ENCODE results near the gene ETHE1. TPM values are rescaled to one million over a fixed set of nuclear protein-coding genes. Genes with fewer than 3 reads are reported as not detected.
A peak's percentile ranks its signal among the peaks of the same experiment; 100 is the strongest.

ETHE1 gene
- total and polyA plus RNA-seq, 3 experiments from 2014 or later: 34.4 to 77.0 (median 42.3) TPM

DNA sequence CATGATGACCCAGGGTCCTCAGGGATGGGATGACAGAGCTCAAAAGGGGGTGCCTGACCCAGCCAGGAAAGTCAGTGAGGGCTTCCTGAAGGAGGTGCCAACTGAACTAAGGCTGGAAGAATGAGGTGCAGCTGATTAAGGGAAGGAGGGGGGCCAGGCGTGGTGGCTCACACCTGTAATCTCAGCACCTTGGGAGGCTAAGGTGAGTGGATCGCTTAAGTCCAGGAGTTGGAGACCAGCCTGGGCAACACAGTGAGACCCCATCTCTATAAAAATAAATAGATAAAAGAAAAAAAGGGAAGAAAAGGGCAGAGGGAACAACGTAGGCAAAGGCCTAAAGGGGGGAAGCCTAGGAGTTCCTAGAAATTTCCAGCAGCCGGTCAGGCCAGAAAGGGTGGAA lies 52.5 kb downstream of the ETHE1 start:
- peak overlapping the region in 7 of 8 donors; percentile 47 to 99 (median 96) for H3K27ac Mint-ChIP-seq
- peak overlapping the region in 5 of 7 donors; percentile 5 to 87 (median 80) for H3K4me3 Mint-ChIP-seq
- H3K27me3 ChIP-seq (ENCODE audit: insufficient read depth, low read length, poor library complexity, severe bottlenecking): no peaks in the 10 kb centered on the region
- H3K9me3 Mint-ChIP-seq: no peaks in the 10 kb centered on the region
- no peaks in the 10 kb centered on the region for H3K9me3 ChIP-seq (ENCODE audit: low read length)
- no peak for DNase-seq
- H3K4me1 ChIP-seq (ENCODE audit: insufficient read depth, low read length): peaks cover 37% of the 10 kb centered on the region
- ChIA-PET CTCF (no interaction called here), POLR2A (interaction anchor here (3.7 kb wide), 1 partner anchor 11 kb away, joined by 14 read pairs; no protein-coding TSS in a partner anchor)
- H3K27ac ChIP-seq (ENCODE audit: low read depth, low read length): peak overlapping the region; percentile 69
- H3K36me3 Mint-ChIP-seq: peaks cover 0 to 13% (median 9%) of the 10 kb centered on the region in 3 donors
- H3K4me3 ChIP-seq (ENCODE audit: low read length): no peak overlapping the region
- H3K36me3 ChIP-seq (ENCODE audit: insufficient read depth, low read length): no peaks in the 10 kb centered on the region
- H3K4me1 Mint-ChIP-seq: peaks cover 12 to 26% (median 17%) of the 10 kb centered on the region in 3 donors
- H3K27me3 Mint-ChIP-seq: peaks cover 0 to 1% of the 10 kb centered on the region in 2 donors

DNA sequence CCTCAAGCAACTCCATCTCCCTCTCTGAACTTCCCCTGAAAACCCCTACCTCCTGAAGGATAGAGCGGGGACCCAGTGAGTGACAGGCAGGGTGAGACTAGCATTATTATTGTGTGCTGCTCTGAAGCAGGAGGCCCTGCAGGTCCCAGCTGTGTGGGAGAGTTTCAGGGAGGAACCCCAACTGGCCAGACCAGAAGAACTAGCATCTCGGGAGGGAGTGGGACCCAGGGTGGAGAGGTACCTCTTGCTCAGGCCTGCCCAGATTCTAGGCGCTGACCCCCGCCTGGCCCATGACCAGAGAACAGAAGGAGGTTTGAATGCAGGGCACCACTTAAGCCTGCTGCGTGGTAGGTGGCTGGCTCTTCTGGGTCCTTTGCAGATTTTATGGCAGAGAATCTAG lies 55.9 kb downstream of the ETHE1 start:
- Histone ChIP-seq H3K27ac (ENCODE audit: low read depth, low read length) (no peak overlapping the region), H3K4me3 (ENCODE audit: low read length) (no peak overlapping the region), H3K9me3 (ENCODE audit: low read length) (no peaks in the 10 kb centered on the region), H3K27me3 (ENCODE audit: insufficient read depth, low read length, poor library complexity, severe bottlenecking) (no peaks in the 10 kb centered on the region), H3K4me1 (ENCODE audit: insufficient read depth, low read length) (peaks cover 62% of the 10 kb centered on the region), H3K36me3 (ENCODE audit: insufficient read depth, low read length) (no peaks in the 10 kb centered on the region)
- H3K27ac Mint-ChIP-seq: peak overlapping the region in 4 of 8 donors; percentile 48 to 91 (median 56)
- no peak overlapping the region for H3K4me3 Mint-ChIP-seq
- no peak for DNase-seq
- peaks cover 0 to 1% of the 10 kb centered on the region in 2 donors for H3K27me3 Mint-ChIP-seq
- H3K4me1 Mint-ChIP-seq: peaks cover 37 to 48% (median 37%) of the 10 kb centered on the region in 3 donors
- no peaks in the 10 kb centered on the region for H3K9me3 Mint-ChIP-seq
- peaks cover 0 to 2% (median 0%) of the 10 kb centered on the region in 3 donors for H3K36me3 Mint-ChIP-seq
- ChIA-PET CTCF (no interaction called here), POLR2A (interaction anchor here (0.6 kb wide), 1 partner anchor 44 kb away, joined by 3 read pairs; no protein-coding TSS in a partner anchor)

DNA sequence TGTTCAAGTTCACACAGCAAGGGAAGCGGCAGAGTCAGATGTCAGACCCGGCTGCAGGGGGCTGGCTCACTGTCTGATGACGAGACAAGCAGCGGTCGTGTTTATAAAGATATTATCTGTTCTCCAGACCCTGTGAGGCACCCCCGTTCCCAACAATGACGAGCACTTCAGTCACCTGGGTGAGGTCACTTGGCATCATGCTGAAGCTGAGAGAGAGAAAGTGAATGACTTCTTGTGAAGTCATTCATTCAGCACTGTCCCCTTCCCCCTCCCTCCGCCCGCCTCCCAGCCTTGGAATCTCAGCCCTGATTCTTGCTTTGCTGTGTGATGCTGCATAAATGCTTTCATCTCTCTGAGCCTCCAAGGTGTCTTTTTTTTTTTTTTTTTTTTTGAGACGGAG lies 56.7 kb downstream of the ETHE1 start:
- Histone ChIP-seq H3K27ac (ENCODE audit: low read depth, low read length) (no peak overlapping the region), H3K9me3 (ENCODE audit: low read length) (no peaks in the 10 kb centered on the region), H3K4me3 (ENCODE audit: low read length) (no peak overlapping the region), H3K27me3 (ENCODE audit: insufficient read depth, low read length, poor library complexity, severe bottlenecking) (no peaks in the 10 kb centered on the region), H3K4me1 (ENCODE audit: insufficient read depth, low read length) (peaks cover 54% of the 10 kb centered on the region), H3K36me3 (ENCODE audit: insufficient read depth, low read length) (no peaks in the 10 kb centered on the region)
- ChIA-PET POLR2A (interaction anchor here (0.6 kb wide), 1 partner anchor 43 kb away, joined by 3 read pairs; no protein-coding TSS in a partner anchor), CTCF (interaction anchor here (1.3 kb wide), 1 partner anchor 50 kb away, joined by 4 read pairs; no protein-coding TSS in a partner anchor)
- H3K36me3 Mint-ChIP-seq: no peaks in the 10 kb centered on the region
- H3K4me3 Mint-ChIP-seq: no peak overlapping the region
- H3K27me3 Mint-ChIP-seq: peaks cover 0 to 1% of the 10 kb centered on the region in 2 donors
- no peaks in the 10 kb centered on the region for H3K9me3 Mint-ChIP-seq
- H3K27ac Mint-ChIP-seq: peak overlapping the region in 7 of 8 donors; percentile 41 to 97 (median 55)
- DNase-seq: peak in 2 of 5 donors; percentile 34 to 91
- H3K4me1 Mint-ChIP-seq: peaks cover 32 to 45% (median 35%) of the 10 kb centered on the region in 3 donors

DNA sequence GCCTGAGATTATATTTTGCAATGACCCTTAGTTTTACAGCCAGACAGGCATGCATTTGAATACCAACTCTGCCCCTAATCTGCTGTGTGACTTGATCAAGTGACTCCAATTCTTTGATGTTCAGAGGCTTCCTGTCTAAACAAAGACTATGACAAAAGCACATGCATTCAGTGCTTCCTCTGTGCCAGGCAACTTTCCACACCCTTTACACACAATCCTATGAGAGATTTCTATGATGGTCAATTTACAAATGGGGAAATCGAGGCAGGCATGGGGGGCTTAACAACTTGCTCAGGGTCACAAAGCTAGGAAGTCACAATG lies 57.9 kb downstream of the ETHE1 start:
- Histone ChIP-seq H3K4me1 (ENCODE audit: insufficient read depth, low read length) (peaks cover 51% of the 10 kb centered on the region), H3K27me3 (ENCODE audit: insufficient read depth, low read length, poor library complexity, severe bottlenecking) (no peaks in the 10 kb centered on the region), H3K27ac (ENCODE audit: low read depth, low read length) (no peak overlapping the region), H3K4me3 (ENCODE audit: low read length) (no peak overlapping the region), H3K9me3 (ENCODE audit: low read length) (no peaks in the 10 kb centered on the region), H3K36me3 (ENCODE audit: insufficient read depth, low read length) (no peaks in the 10 kb centered on the region)
- peaks cover 32 to 43% (median 36%) of the 10 kb centered on the region in 3 donors for H3K4me1 Mint-ChIP-seq
- DNase-seq: peak in 2 of 5 donors; percentile 48 to 78
- no peaks in the 10 kb centered on the region for H3K9me3 Mint-ChIP-seq
- CTCF ChIA-PET: interaction anchor here (1.3 kb wide), 1 partner anchor 51 kb away, joined by 4 read pairs; no protein-coding TSS in a partner anchor
- peak overlapping the region in 3 of 7 donors; percentile 6 to 16 (median 8) for H3K4me3 Mint-ChIP-seq
- H3K27ac Mint-ChIP-seq: peak overlapping the region; percentile 80 to 97 (median 92)
- H3K27me3 Mint-ChIP-seq: peaks cover 0 to 1% of the 10 kb centered on the region in 2 donors
- POLR2A ChIA-PET: interaction anchor here (0.5 kb wide), 1 partner anchor 15 kb away, joined by 3 read pairs; no protein-coding TSS in a partner anchor
- H3K36me3 Mint-ChIP-seq: no peaks in the 10 kb centered on the region

DNA sequence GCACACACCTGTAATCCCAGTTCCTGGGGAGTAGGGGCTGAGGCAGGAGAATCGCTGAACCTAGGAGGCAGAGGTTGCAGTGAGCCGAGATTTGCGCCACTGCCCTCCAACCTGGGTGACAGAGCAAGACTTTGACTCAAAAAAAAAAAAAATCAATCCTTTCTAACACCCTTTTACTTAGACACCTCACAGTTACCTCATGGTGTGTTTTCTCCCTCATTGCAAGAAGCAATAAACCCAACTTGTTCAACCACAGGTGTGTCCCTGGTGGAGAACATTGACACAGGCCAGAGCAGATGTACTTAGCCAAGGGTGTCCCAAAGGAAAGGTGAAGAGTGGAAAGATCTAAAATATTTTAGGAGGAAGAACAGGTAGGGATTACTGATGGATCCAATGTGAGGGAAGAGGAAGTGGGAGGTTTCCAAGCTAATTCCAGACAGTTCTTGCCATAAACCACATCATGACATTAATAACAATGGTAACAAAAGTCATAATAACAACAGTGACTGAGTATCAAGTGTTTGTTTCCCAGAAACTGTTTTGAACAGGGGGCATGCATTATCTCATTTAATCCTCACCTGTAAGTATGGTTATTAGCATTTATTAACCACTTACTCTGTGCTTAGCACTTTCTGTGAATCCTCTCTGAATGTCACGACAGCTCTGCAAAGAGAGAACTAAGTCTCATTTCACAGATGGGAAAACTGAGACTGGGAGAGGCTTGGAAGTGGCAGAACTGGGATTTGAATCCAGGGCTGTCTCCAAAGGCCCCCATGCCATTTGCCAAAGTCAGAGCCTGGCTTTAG lies 58.4 kb downstream of the ETHE1 start:
- Mint-ChIP-seq H3K9me3 (no peaks in the 10 kb centered on the region), H3K4me1 (peaks cover 35 to 47% (median 36%) of the 10 kb centered on the region in 3 donors), H3K36me3 (peaks cover 0 to 2% (median 0%) of the 10 kb centered on the region in 3 donors), H3K4me3 (peak overlapping the region in 5 of 7 donors; percentile 2 to 76 (median 8)), H3K27me3 (peaks cover 0 to under 1% of the 10 kb centered on the region in 2 donors), H3K27ac (peak overlapping the region; percentile 80 to 97 (median 92))
- ChIA-PET POLR2A (interaction anchor here (0.5 kb wide), 1 partner anchor 15 kb away, joined by 3 read pairs; no protein-coding TSS in a partner anchor), CTCF (interaction anchor here (1.2 kb wide), 1 partner anchor 22 kb away, joined by 3 read pairs; no protein-coding TSS in a partner anchor)
- H3K27me3 ChIP-seq (ENCODE audit: insufficient read depth, low read length, poor library complexity, severe bottlenecking): no peaks in the 10 kb centered on the region
- H3K36me3 ChIP-seq (ENCODE audit: insufficient read depth, low read length): no peaks in the 10 kb centered on the region
- peaks cover 51% of the 10 kb centered on the region for H3K4me1 ChIP-seq (ENCODE audit: insufficient read depth, low read length)
- peak in 2 of 5 donors; percentile 10 to 53 for DNase-seq
- no peaks in the 10 kb centered on the region for H3K9me3 ChIP-seq (ENCODE audit: low read length)
- H3K27ac ChIP-seq (ENCODE audit: low read depth, low read length): peak overlapping the region; percentile 5
- no peak overlapping the region for H3K4me3 ChIP-seq (ENCODE audit: low read length)

DNA sequence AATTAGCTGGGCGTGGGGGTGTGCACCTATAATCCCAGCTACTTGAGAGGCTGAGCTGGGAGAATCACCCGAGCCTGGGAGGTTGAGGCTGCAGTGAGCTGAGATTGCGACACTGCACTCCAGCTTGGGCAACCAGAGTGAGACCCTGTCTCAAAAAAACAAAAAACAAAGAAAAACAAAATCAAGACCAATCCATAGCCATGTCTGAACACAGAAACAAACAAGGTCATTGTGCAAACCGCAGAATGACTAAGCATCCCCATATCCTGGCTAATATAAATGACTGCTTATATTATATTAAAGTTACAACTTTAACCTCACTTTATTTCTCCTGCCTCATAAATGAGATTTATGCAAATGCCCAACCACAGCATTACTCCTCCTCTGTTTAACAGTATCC lies 59.3 kb downstream of the ETHE1 start:
- H3K27me3 ChIP-seq (ENCODE audit: insufficient read depth, low read length, poor library complexity, severe bottlenecking): no peaks in the 10 kb centered on the region
- POLR2A ChIA-PET: no interaction called here
- peaks cover 33 to 56% (median 42%) of the 10 kb centered on the region in 3 donors for H3K4me1 Mint-ChIP-seq
- H3K27me3 Mint-ChIP-seq: no peaks in the 10 kb centered on the region
- DNase-seq: no peak
- H3K27ac Mint-ChIP-seq: peak overlapping the region; percentile 45 to 97 (median 87)
- CTCF ChIA-PET: interaction anchor here (1.2 kb wide), 1 partner anchor 21 kb away, joined by 3 read pairs; no protein-coding TSS in a partner anchor
- H3K4me3 Mint-ChIP-seq: peak overlapping the region in 1 of 7 donors; percentile 2
- no peaks in the 10 kb centered on the region for H3K9me3 ChIP-seq (ENCODE audit: low read length)
- no peak overlapping the region for H3K4me3 ChIP-seq (ENCODE audit: low read length)
- H3K9me3 Mint-ChIP-seq: no peaks in the 10 kb centered on the region
- no peak overlapping the region for H3K27ac ChIP-seq (ENCODE audit: low read depth, low read length)
- no peaks in the 10 kb centered on the region for H3K36me3 ChIP-seq (ENCODE audit: insufficient read depth, low read length)
- H3K36me3 Mint-ChIP-seq: peaks cover 0 to 3% (median 0%) of the 10 kb centered on the region in 3 donors
- peaks cover 54% of the 10 kb centered on the region for H3K4me1 ChIP-seq (ENCODE audit: insufficient read depth, low read length)

DNA sequence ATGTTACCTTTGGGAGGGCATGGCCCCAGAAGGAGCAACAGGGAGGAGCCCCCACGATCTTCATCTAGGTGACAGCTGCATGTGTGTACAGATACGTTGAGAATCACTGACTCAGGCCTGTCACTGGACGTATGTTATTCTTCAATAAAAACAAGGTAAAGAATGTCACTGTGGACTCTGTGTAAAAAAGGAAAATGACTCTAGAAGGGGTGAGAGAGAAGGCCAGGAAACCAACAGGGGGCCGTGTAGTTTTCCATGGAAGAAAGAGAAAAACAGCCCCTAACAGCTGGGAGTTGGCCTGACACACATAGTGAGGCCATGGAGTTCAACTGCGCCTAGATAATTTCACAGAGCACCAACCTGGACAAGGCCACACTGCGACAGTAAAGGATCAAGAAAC lies 59.7 kb downstream of the ETHE1 start:
- Histone ChIP-seq H3K27me3 (ENCODE audit: insufficient read depth, low read length, poor library complexity, severe bottlenecking) (no peaks in the 10 kb centered on the region), H3K27ac (ENCODE audit: low read depth, low read length) (no peak overlapping the region), H3K4me1 (ENCODE audit: insufficient read depth, low read length) (peaks cover 55% of the 10 kb centered on the region), H3K4me3 (ENCODE audit: low read length) (no peak overlapping the region), H3K9me3 (ENCODE audit: low read length) (no peaks in the 10 kb centered on the region), H3K36me3 (ENCODE audit: insufficient read depth, low read length) (no peaks in the 10 kb centered on the region)
- Mint-ChIP-seq H3K36me3 (peaks cover 0 to 3% (median 0%) of the 10 kb centered on the region in 3 donors), H3K4me1 (peaks cover 34 to 60% (median 45%) of the 10 kb centered on the region in 3 donors), H3K9me3 (no peaks in the 10 kb centered on the region), H3K4me3 (no peak overlapping the region), H3K27ac (peak overlapping the region in 6 of 8 donors; percentile 28 to 97 (median 70)), H3K27me3 (no peaks in the 10 kb centered on the region)
- DNase-seq: no peak
- CTCF ChIA-PET: interaction anchor here (1.2 to 1.7 kb wide), 2 partner anchors 12 to 20 kb away, joined by 3 read pairs; no protein-coding TSS in a partner anchor
- POLR2A ChIA-PET: no interaction called here
